GM18870 (cell line): ENCODE data around the gene HEATR3.
A peak's percentile ranks its signal among the peaks of the same experiment; 100 is the strongest.

ENCODE experiments used
- ATAC-seq: cut with Tn5 transposase; IDR thresholded peaks from one replicate; pipeline ENCODE4 v1.9.1; 2021; ENCODE audit warnings: moderate library complexity; ENCODE audit not compliant: unreplicated experiment

The HEATR3 gene

GRCh38 chr16:50065624-50066481, at the start of gene HEATR3:
Gene HEATR3, plus strand, starts transcription at chr16:50065970. Its CDS starts 162 bp downstream, at chr16:50066132.
- ATAC-seq, result peak; percentile 55

DNA sequence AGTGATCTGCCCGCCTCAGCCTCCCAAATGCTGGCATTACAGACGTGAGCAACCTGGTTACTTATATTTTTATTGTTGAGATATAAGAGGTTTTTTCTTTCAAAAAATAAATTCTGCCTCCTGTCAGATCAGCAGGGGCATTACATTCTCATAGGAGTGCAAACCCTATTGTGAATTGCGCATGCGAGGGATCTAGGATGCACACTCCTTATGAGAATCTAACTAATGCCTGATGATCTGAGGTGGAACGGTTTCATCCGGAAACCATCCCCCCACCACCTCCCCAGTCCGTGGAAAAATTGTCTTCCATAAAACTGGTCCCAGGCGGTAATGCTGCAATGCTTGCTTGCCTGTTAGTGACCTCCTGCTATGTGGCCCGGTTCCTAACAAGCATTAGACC, 48.2 kb upstream of the HEATR3 start:
- no peak for ATAC-seq

GRCh38 chr16:50021544-50021943, 44.2 kb upstream of the HEATR3 start:
- no peak for ATAC-seq

DNA sequence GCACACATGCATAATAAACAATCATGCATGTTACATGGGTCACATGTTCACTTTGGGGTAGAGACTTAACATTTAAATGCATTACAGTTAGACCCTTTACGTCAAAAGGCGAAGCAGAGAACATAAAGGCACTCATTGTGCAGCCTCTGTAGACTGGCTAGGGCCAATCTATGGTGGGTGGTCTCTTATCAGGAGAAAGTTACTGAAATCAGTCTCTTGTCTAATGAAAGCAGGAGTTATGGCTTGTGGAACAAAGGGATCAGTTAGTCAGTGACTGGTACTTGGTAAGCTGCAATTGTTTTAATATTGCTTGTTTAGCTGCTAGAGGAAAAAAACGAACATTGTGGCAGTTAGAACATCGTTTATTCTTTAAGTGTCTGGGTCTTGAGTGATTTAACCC, 42.1 kb upstream of the HEATR3 start:
- no peak for ATAC-seq

- no peak for ATAC-seq
Measured at GRCh38 chr16:50024207-50024606, 41.6 kb upstream of the HEATR3 start.

- ATAC-seq, result peak; percentile 98
Measured at GRCh38 chr16:50024684-50025536, 40.9 kb upstream of the HEATR3 start, which contains the start of gene CNEP1R1. Gene CNEP1R1, plus strand, starts transcription at chr16:50025225. Its CDS starts 91 bp downstream, at chr16:50025316.

DNA sequence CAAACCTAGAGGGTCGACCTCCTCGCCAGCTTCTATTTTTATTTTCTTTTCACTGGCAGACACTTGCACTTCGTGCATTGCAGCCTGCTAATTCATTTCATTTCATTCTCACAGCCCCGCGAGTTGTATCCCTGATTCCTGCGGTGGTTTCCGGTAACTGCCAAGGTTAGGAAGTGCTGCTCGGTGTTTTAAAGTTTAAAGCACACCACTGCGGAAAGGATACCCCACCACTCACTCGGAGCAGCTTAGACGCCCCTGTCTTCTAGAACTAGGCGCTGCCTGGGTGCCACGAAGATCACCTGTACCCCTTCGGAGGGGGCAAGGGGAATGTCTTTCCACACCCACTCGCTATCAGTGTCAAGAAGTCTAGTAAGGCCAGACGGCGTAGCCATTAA, 40.2 kb upstream of the HEATR3 start:
- ATAC-seq, result no peak

- ATAC-seq, result no peak
Measured at GRCh38 chr16:50027829-50028228, 37.9 kb upstream of the HEATR3 start.

- ATAC-seq, result no peak
Measured at GRCh38 chr16:50035468-50035992, 30.2 kb upstream of the HEATR3 start.

GRCh38 chr16:50036426-50036825, 29.3 kb upstream of the HEATR3 start:
- no peak for ATAC-seq

DNA sequence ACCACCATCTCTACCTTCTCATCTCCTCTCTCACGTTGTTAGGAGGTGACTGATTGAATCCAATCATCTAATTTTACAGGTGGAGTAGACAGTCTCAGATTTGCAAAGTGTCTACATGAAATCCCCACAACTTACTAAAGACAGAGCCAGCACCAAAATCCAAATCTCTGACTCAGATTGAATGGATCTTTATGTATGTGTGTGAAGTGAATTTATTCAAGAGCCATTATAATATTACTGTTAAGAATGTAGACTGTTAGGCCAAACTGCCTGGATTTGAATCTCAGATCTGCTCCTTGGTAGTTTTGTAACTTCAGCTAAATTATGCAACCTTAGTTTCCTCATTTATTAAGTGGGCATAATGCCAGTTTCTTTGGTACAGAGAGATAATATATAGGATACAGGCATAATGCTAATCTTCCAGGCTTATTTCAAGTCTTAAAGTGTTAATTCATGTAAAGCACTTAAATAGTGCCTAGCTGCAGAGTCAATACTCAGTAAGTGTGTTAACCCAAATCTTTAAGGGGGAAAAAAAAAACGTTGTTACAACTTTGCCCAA, 28.0 kb upstream of the HEATR3 start:
- no peak for ATAC-seq

GRCh38 chr16:50038286-50038685, 27.5 kb upstream of the HEATR3 start:
- no peak for ATAC-seq

DNA sequence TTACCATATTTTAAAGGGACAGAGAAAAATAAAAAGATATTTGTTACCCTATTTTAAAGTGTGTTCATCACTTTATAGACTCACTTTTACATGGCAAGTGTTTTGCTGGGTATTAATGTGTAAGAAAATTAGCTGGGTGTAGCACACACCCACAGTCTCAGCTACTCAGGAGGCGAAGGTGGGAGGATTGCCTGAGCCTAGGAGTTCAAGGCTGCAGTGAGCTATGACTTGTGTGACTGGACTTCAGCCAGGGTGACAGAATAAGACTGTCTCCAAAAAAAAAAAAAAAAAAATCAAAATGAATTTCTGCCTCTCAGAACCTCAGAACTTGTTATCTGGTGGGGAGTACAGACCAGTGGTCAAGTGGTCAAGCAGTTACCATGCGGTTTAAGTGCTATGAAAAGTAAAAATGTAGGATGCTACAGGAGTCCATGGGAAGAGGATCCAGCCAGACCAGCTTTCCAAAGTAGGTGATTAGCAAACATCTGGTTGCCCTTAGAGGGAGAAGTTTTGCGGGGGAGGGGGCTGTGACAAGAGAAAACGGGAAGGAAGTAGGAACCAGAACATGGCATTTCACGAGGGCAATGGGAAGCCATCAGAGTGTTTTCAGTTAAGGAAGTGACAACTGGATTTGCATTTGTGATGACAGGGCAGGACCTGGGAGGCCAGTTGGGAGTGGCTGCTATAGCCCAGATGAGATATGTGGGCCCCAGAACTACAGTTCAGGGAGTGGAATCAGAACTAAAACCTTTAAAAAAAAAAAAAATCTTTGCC, 26.8 kb upstream of the HEATR3 start:
- ATAC-seq, result no peak

GRCh38 chr16:50040018-50040417, 25.8 kb upstream of the HEATR3 start:
- ATAC-seq, result no peak

- ATAC-seq, result no peak
Measured at GRCh38 chr16:50040710-50041109, 25.1 kb upstream of the HEATR3 start.

GRCh38 chr16:50043358-50043757, 22.4 kb upstream of the HEATR3 start:
- ATAC-seq, result no peak

- ATAC-seq, result no peak
Measured at GRCh38 chr16:50045412-50045811, 20.4 kb upstream of the HEATR3 start.

DNA sequence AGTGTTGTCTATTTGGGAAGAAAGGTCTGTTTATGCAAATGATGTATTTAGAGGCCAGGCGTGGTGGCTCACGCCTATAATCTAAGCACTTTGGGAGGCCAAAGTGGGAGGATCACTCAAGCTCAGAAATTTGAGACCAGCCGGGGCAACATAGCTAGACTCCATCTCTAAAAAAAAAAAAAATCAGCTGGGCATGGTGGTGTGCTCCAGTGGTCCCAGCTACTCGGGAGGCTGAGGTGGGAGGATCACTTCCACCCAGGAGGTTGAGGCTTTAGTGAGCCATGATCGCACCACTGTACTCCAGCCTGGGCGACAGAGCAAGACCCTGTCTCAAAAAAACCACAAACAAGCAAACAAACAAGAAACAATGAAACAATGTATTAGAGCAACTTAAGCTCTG, 18.9 kb upstream of the HEATR3 start:
- ATAC-seq, result no peak

- ATAC-seq, result no peak
Measured at GRCh38 chr16:50047864-50048263, 17.9 kb upstream of the HEATR3 start.

GRCh38 chr16:50050802-50051201, 15.0 kb upstream of the HEATR3 start:
- no peak for ATAC-seq

DNA sequence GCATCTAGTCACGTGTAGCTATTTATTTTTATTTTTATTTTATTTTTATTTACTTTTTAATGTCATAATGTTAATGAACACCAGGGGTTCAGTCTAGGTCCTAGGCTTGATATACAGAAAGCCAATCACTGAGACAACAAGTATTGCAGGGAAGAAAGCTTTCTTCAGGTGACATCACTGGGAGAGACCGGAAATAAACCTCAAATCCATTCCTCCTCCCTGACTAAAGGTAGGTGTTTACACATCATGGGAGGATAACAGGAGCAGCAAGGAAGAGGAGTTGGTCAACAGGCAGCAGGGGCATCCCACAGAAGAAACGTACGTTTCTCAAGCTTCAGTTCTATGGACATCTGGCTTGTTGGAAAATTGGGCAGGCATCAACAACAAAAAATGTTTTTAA, 9.5 kb upstream of the HEATR3 start:
- no peak for ATAC-seq
